HAP-1 (cell line): ENCODE measurements around the gene CXCR2.
A peak's percentile ranks its signal among the peaks of the same experiment; 100 is the strongest.

Source experiments
- DNase-seq, 2 experiments: peaks; one replicate each; pipeline ENCODE4 v3.0.0-alpha.2; 2016 to 2020; ENCODE audit warnings: low spot score in 2 of 2
- H3K27me3 ChIP-seq: fragments of 250-450 bp; sonication (Bioruptor Pico); 2 replicates; pipeline ENCODE4 v1.5.1; 2020; ENCODE audit warnings: low read depth, mild to moderate bottlenecking, moderate library complexity
- H3K36me3 ChIP-seq: fragments of 250-450 bp; sonication (Bioruptor Pico); replicated peaks from 2 replicates; pipeline ENCODE4 v1.5.1; 2020; ENCODE audit warnings: mild to moderate bottlenecking
- H3K4me1 ChIP-seq: fragments of 250-450 bp; sonication (Bioruptor Pico); 2 replicates; pipeline ENCODE4 v1.5.1; 2020; ENCODE audit warnings: mild to moderate bottlenecking
- H3K4me3 ChIP-seq: fragments of 250-450 bp; sonication (Bioruptor Pico); 2 replicates; pipeline ENCODE4 v1.5.1; 2020; ENCODE audit warnings: mild to moderate bottlenecking, moderate library complexity
- H3K9me3 ChIP-seq: fragments of 250-450 bp; sonication (Bioruptor Pico); 2 replicates; pipeline ENCODE4 v1.5.1; 2020; ENCODE audit warnings: mild to moderate bottlenecking, moderate library complexity
- in situ Hi-C: fragments of 300-500 bp; cut with MboI; formaldehyde crosslinking; loops from 3 replicates; pipeline ENCODE4 v1.14.3; 2020; ENCODE audit warnings: low sequenced_read_pairs, inconsistent platforms, mixed read lengths

The CXCR2 gene

DNA sequence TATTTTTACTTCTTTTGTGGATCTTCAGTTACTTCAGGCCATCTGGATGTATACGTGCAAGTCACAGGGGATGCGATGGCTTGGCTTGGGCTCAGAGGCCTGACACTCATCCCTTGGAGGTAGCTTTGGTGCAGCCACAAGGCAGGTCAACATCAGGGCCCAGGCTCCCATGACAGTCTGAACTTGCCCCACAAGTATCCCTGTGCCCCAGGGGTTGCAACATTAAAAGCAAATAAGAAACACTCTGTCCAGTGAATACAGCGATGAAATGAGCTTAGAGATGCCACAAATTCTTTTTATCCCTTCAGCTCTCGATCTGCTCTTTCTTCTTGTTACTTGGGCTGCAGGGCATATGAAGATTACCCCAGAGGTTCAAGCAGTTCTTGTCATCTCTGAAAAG lies 54.0 kb downstream of the CXCR2 start:
- in situ Hi-C loops: loop anchor here (5.0 kb wide), 1 partner anchor 78 kb away; no protein-coding TSS in a partner anchor
- peaks cover 2% of the 10 kb centered on the region; the same call in 1 of the 2 replicates for H3K27me3 ChIP-seq
- no peak for DNase-seq

GRCh38 chr2:218180467-218181114 lies 54.8 kb downstream of the CXCR2 start:
- Histone ChIP-seq H3K9me3 (no peaks in the 10 kb centered on the region; the same call in 1 of the 2 replicates), H3K36me3 (no peaks in the 10 kb centered on the region), H3K4me1 (no peaks in the 10 kb centered on the region), H3K27me3 (peaks cover 2% of the 10 kb centered on the region; the same call in 1 of the 2 replicates), H3K4me3 (no peak overlapping the region)
- in situ Hi-C loops: loop anchor here (5.0 kb wide), 1 partner anchor 77 kb away; no protein-coding TSS in a partner anchor
- DNase-seq: no peak

More for the DNA sequence above, 54.0 kb downstream of the CXCR2 start:
- Histone ChIP-seq H3K4me3 (no peak overlapping the region), H3K9me3 (no peaks in the 10 kb centered on the region; the same call in 1 of the 2 replicates), H3K36me3 (no peaks in the 10 kb centered on the region), H3K4me1 (no peaks in the 10 kb centered on the region)

GRCh38 chr2:218184331-218184730 lies 58.5 kb downstream of the CXCR2 start:
- no peaks in the 10 kb centered on the region for H3K36me3 ChIP-seq
- in situ Hi-C loops: loop anchor here (5.0 kb wide), 1 partner anchor 73 kb away; no protein-coding TSS in a partner anchor
- no peak for DNase-seq

GRCh38 chr2:218186355-218186766 lies 60.5 kb downstream of the CXCR2 start:
- in situ Hi-C loops: no loop called here
- no peaks in the 10 kb centered on the region; the same call in 1 of the 2 replicates for H3K9me3 ChIP-seq

More at GRCh38 chr2:218184331-218184730, 58.5 kb downstream of the CXCR2 start:
- peaks cover 2% of the 10 kb centered on the region; the same call in 1 of the 2 replicates for H3K27me3 ChIP-seq
- H3K4me3 ChIP-seq: no peak overlapping the region
- no peaks in the 10 kb centered on the region; the same call in 1 of the 2 replicates for H3K9me3 ChIP-seq
- H3K4me1 ChIP-seq: peaks cover 4% of the 10 kb centered on the region

More at GRCh38 chr2:218186355-218186766, 60.5 kb downstream of the CXCR2 start:
- Histone ChIP-seq H3K4me3 (no peak overlapping the region), H3K27me3 (peaks cover 2% of the 10 kb centered on the region; the same call in 1 of the 2 replicates), H3K4me1 (peaks cover 4% of the 10 kb centered on the region), H3K36me3 (no peaks in the 10 kb centered on the region)
- peak; percentile 79 to 81 for DNase-seq
